Fibroblast of skin of right quadriceps (primary cell): ENCODE data around the gene SNAPIN.
"Not testable (repeated sequence)": the region's sequence is repeated elsewhere in the genome, so short reads cannot be mapped to it uniquely, and the experiment has no call there.

Experiments
- DNase-seq: peaks from one replicate; pipeline ENCODE4 v3.0.0-alpha.2; 2013

The SNAPIN gene

DNA sequence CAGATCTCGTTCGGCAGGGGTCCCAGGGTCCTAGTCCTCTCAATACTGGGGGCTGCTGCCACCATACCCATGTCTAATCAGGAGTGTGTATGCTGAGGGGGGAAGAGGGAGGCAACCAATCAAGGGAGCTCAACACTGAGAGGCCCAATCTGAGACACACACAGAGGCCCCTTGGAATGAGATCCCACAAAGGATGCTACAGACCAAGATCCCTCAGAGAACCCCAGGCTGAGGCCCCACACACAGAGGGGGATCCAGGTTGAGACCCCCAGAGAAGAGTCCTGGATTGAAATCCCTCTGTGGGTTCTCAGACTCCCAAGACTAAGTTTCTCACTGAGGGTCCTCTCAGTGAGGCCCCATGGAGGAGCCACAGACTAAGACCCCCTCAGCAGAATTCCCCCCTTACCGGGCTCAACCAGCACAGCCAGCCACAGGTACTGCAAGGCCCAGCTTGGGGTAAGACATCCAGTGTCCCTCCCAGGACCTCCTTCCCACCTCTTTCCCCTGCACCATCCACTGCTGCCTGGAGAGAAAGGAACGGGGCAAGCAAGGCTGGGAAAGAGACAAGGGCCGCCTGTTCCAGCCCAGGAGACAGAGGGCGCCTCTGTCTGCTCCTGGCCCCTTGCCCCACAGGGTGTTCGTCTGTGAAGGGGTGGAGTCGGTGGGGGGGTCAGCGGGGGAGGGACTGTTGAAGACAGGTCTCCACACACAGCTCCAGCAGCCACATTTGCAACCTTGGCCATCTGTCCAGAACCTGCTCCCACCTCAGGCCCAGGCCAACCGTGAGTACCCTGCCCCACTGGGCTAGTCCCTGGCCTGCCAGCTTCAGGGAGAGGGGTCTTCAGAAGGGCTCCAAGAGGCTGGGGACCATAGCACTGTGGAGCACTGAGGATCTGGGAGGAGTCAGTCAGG is 30.5 kb upstream of the SNAPIN start, which contains the start of gene S100A1:
Gene S100A1, plus strand, starts transcription at position 720 of the 912 bp plus-strand sequence. CDS start 2,088 bp downstream, outside the sequence.
- no peak for DNase-seq

GRCh38 chr1:153628638-153629342 is 29.7 kb upstream of the SNAPIN start:
- DNase-seq, result no peak

DNA sequence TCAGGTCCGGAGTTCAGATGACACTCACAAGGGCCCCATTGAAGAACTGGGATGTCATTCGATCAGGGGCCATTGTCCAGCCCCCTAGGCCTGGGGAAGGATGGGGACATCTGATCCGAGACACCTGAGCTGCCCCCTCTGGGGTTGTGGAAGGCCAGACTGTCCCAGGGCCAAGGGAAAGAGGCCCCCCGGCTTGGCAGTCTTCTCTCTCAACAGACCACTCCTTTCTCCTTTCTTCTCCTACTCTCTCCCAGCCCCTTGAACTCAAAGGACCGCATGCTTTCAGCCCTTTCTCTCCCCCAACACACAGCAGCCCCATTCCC is 29.2 kb upstream of the SNAPIN start:
- no peak for DNase-seq

DNA sequence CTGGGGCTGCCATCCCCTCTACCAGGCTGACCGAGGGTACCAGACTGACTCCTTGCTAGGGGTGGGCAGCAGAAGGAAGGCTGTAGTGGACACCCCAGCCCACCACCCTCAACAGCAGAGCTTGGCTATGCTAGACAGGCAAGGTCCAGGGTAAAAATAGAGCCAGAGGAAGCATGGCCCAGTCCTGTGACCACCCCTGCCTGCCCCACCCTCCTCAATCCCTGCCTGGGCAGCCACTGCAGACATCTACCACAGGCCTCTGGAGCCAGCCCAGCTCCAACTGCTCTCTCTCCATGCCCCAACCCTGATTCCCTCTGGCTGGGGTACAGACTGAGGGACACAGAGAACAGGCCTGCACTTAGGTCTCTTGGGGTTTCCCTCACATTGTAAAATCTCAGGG is 28.5 kb upstream of the SNAPIN start:
- DNase-seq, result no peak

- no peak for DNase-seq
Observed at GRCh38 chr1:153630384-153630783, 28.1 kb upstream of the SNAPIN start.

- DNase-seq, result no peak
Observed at GRCh38 chr1:153631047-153632022, 27.2 kb upstream of the SNAPIN start.

DNA sequence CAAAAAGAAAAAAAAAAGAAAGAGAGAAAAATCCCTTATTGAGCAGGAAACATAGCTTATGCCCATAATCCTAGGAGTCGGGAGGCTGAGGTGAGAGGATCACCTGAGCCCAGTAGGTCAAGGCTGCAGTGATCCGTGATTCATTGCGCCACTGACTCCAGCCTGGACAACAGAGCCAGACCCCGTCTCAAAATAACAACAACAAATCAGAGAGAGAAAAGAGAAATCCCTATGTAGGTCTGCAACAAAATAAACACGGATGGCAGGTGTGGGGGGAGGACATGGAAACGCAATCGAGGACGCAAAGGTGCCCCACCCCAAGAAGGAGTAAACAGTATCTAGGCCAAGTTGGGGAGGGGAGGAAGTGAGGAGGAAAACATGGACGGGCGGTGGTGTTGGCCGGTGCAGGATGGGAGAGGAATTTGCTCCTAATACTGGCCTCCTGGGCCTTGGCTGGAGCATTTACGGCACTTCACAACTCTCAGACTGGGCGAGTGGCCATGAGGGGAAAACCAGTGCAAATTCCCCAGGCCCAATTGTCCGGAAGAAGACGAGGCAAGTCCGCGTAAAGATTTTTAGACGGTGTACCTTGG is 25.2 kb upstream of the SNAPIN start:
- DNase-seq, result no peak

DNA sequence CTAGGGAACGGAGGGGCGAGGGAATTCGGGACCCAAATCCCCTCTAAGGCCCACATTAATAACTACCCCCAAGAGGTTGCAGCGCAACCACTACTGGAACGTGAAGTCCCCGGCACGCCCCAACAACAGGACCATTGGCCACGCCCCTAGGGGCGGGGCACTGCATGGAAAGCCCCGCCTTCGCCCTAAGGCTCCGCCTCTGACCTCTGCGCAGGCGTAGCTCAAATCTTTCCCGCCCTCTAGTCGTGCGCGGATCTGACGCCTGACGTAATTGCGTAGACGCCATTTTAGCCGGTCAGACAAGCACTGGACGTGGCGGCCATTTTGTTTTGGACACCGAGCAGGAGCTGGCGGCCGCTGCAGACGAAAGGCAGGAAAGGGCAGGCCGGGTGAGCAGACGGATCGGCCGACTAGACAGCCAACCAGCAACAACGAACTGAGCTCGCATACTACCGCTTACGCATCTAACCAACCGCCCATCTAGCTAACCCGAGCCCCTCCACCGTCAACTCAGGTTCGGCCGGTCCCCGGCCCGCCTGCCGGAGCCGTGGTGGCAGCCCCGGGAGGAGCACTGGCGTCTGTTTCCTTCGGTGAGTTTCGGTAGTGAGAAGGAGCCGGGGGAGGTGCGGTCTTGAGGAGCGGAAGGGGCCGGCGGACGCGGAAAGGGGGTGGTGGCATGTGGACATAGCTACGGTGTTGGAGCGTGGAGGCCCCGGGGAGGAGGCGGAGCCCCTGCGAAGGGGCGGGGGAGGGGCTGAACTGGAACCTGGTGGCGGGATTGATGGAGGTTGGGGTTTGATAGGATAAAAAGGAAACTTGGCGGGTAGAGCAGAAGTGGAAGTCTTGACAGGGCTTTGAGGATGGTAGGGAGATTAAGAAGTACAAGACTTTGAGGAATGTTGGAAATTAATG is 24.5 kb upstream of the SNAPIN start, which contains the start of gene CHTOP:
Gene CHTOP, plus strand, starts transcription at position 313 of the 912 bp plus-strand sequence. CDS start 2,523 bp downstream, outside the sequence.
- DNase-seq, result peak; percentile 99

- DNase-seq, result no peak
Observed at GRCh38 chr1:153635872-153636271, 22.6 kb upstream of the SNAPIN start.

DNA sequence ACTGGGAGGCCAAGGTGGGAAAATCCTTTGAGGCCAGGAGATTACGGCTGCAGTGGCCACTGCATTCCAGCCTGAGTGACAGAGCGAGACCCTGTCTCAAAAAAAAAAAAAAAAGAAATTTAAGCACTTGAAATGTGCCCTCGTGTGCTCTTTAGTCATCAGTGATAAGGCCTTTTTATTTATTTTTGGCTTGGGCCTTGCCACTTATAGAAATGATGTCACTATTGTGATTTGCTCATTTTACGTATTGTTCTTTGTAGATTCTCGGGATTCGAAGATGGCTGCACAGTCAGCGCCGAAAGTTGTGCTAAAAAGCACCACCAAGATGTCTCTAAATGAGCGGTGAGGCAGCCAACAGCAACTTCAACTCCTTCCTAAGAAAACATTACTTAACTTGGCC is 22.2 kb upstream of the SNAPIN start:
- DNase-seq, result no peak

GRCh38 chr1:153638261-153638660 is 20.2 kb upstream of the SNAPIN start:
- DNase-seq, result no peak

GRCh38 chr1:153639280-153639679 is 19.2 kb upstream of the SNAPIN start:
- DNase-seq, result no peak

- DNase-seq, result not testable (repeated sequence)
Observed at GRCh38 chr1:153640213-153640612, 18.3 kb upstream of the SNAPIN start.

DNA sequence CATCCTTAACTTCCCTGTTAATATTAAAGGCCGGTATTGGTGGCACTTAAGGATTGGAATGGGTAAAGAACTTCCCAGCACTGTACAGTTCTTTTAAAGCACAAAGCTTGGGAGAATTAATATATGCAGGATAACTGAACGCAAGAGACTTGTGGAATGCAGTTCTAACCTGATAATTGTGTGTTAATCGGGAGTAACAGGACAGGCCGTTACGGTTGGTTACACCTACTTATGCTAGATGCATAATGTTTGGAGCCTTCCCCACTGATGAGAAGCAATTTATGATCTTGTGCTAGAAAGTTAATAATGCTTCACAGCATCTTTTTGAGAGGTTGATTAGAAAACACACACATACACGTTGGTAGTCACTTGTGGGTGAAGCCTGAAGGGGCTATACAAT is 17.6 kb upstream of the SNAPIN start:
- no peak for DNase-seq

DNA sequence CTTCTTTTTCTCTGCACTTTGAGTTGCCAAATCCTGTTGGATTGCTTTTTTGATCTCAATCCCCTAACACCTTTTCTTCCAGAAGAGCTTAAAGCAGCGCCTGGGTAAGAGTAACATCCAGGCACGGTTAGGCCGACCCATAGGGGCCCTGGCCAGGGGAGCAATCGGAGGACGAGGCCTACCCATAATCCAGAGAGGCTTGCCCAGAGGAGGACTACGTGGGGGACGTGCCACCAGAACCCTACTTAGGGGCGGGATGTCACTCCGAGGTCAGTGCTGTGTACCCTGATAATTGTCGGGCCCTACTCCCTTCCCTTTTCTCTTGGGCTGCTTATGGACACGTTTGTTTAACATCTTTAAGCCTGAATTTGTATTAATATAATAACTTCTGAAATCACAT is 16.3 kb upstream of the SNAPIN start:
- DNase-seq, result no peak

DNA sequence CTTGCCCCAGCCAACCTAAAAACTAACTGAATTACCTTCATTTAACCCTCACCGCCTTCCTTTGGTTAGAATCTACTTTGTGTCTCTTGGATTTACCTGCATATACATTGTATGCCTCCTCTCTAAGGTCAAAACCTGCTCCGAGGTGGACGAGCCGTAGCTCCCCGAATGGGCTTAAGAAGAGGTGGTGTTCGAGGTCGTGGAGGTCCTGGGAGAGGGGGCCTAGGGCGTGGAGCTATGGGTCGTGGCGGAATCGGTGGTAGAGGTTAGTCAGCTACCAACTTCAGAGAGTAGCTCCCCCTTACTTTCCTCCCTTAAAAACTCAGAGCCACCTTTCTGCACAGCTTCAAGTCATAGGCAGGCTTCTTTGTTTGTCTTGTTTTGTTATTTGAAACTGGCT is 15.4 kb upstream of the SNAPIN start:
- DNase-seq, result no peak

DNA sequence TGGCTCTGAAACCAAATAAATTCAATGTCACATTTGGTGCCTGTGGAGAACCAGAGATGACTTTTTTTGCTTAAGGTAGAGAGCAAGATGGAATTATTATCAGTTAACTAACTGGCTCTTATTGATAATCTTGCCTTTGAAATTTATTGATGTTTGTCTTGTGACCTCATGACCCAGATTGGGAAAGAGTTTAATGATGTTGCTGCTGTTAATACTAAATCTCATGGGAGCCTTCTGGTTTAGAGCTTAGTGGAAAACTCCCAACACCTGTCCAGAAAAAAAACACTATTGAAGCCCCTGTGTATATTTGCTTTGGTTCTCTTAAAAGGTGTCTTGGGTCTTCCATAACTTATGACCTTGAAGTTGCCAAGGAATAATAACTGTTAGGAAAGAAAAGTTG is 14.7 kb upstream of the SNAPIN start:
- no peak for DNase-seq

GRCh38 chr1:153646672-153647345 is 11.7 kb upstream of the SNAPIN start:
- no peak for DNase-seq

DNA sequence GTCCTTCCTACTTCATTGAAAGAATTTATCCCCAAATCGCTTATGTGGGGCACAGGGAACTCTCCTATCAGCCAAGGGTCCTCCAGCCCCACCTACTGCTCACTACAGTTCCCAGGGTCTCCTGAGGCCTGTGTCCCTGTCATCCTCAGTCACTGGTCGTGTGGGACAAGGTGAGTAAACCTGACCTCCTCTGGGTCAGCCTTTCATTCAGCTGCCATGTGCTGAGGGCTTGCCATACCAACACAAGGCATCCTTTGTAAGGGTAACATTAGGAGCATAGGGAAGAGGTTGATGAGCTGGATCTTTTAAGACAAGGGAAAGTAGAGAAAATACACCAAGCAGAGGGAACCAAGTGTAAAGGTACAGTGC is 11.2 kb upstream of the SNAPIN start:
- DNase-seq, result no peak

- no peak for DNase-seq
Observed at GRCh38 chr1:153648000-153648643, 10.4 kb upstream of the SNAPIN start.
